Left lung (tissue), 10 donors: ENCODE data around the gene FUT8. TPM values are rescaled to one million over a fixed set of nuclear protein-coding genes. Genes with fewer than 3 reads are reported as not detected.

ENCODE experiments used
- ATAC-seq: fragments of 200-7000 bp; cut with Tn5 transposase; one replicate; pipeline ENCODE4 v1.9.1; 2020; ENCODE audit warnings: moderate library complexity
- DNase-seq, 4 donors: peaks; one replicate each; pipeline ENCODE4 v3.0.0-alpha.2; 2013 to 2020
- H3K27ac ChIP-seq, 2 donors: fragments of 200-600 bp; sonication (generic) in 1 of 2; one replicate each; pipeline versions ENCODE4 v1.5.0 to v1.8.0; 2020 to 2021
- H3K27me3 ChIP-seq, 2 donors: fragments of 200-600 bp; sonication (generic) in 1 of 2; one replicate each; pipeline versions ENCODE4 v1.5.0 to v1.8.0; 2020 to 2021
- H3K36me3 ChIP-seq, 2 donors: fragments of 200-600 bp; sonication (generic) in 1 of 2; one replicate each; pipeline versions ENCODE4 v1.5.0 to v1.8.0; 2020 to 2021
- H3K4me1 ChIP-seq, 2 donors: fragments of 200-600 bp; one replicate each; pipeline ENCODE4 v1.8.0; 2021
- H3K4me3 ChIP-seq, 2 donors: fragments of 200-600 bp; sonication (generic) in 1 of 2; one replicate each; pipeline versions ENCODE4 v1.5.0 to v1.8.0; 2020 to 2021; ENCODE audit warnings: mild to moderate bottlenecking in 1 of 2
- H3K9me3 ChIP-seq, 2 donors: fragments of 200-600 bp; sonication (generic) in 1 of 2; one replicate each; pipeline versions ENCODE4 v1.5.0 to v1.8.0; 2020 to 2021
- CTCF ChIP-seq, 2 donors: fragments of 200-600 bp; sonication (generic) in 1 of 2; IDR thresholded peaks; one replicate each; pipeline versions ENCODE4 v1.5.0 to v1.8.0; 2021; ENCODE audit warnings: antibody characterized with exemption in 2 of 2
- intact Hi-C, 2 donors: fragments of 100-400 bp; cut with DNase I; formaldehyde crosslinking; loops; one replicate each; pipeline versions ENCODE4 v1.11.2 to v1.14.2; 2022
- polyA plus RNA-seq, 6 donors: library from polyadenylated mRNA; unstranded; fragments of 120-200 nt; gene quantifications; one replicate each; pipeline ENCODE4 v1.2.1, GENCODE V29; 2013; ENCODE audit not compliant: insufficient read length in 6 of 6
- total RNA-seq, 2 donors: library from RNA; stranded (reverse); fragmentation: NEBNext Ultra II Directional; extraction: Animal tissue kit (Norgen Biotek cat#: 25700); gene quantifications; one replicate each; pipeline ENCODE4 v1.2.1, GENCODE V29; 2021
- donor health status: DM: no; HTN: yes; CAD: no.
- donor health status: DM: no; HTN: no; CAD: no.

Gene FUT8
- total and polyA plus RNA-seq, 8 donors: 28.7 to 41.1 (median 33.9) TPM

- ATAC-seq: no peak
- intact Hi-C loops: no loop called here
- H3K9me3 ChIP-seq: no peaks in the 10 kb centered on the region
These were observed 9.3 kb upstream of the FUT8 start for GRCh38 chr14:65403231-65403630.

GRCh38 chr14:65408113-65408512, 4.4 kb upstream of the FUT8 start:
- peaks cover 5 to 7% of the 10 kb centered on the region in 2 donors for H3K4me1 ChIP-seq
- H3K4me3 ChIP-seq: no peak overlapping the region
- H3K27ac ChIP-seq: peak overlapping the region in 1 of 2 donors; percentile 20
- H3K9me3 ChIP-seq: no peaks in the 10 kb centered on the region
- no peak for TF ChIP-seq CTCF (IDR thresholded peaks at IDR 0.05)
- no peaks in the 10 kb centered on the region for H3K36me3 ChIP-seq
- ATAC-seq (no peak), DNase-seq (no peak)
- intact Hi-C loops: no loop called here
- no peaks in the 10 kb centered on the region for H3K27me3 ChIP-seq

More at GRCh38 chr14:65403231-65403630, 9.3 kb upstream of the FUT8 start:
- no peak overlapping the region for H3K27ac ChIP-seq
- no peaks in the 10 kb centered on the region for H3K4me1 ChIP-seq
- H3K4me3 ChIP-seq: no peak overlapping the region
- DNase-seq: no peak
- no peaks in the 10 kb centered on the region for H3K36me3 ChIP-seq
- no peaks in the 10 kb centered on the region for H3K27me3 ChIP-seq
- no peak for TF ChIP-seq CTCF (IDR thresholded peaks at IDR 0.05)

GRCh38 chr14:65410640-65411039, 1.9 kb upstream of the FUT8 start:
- intact Hi-C loops: loop anchor here in 1 of 2 donors (10.0 kb wide), 2 partner anchors 186 to 414 kb away; no protein-coding TSS in a partner anchor

GRCh38 chr14:65411656-65412031, 886 bp upstream of the FUT8 start:
- H3K27ac ChIP-seq: peak overlapping the region; percentile 94 to 96

More at GRCh38 chr14:65410640-65411039, 1.9 kb upstream of the FUT8 start:
- DNase-seq (no peak), ATAC-seq (no peak)
- Histone ChIP-seq H3K27ac (peak overlapping the region in 1 of 2 donors; percentile 94), H3K27me3 (no peaks in the 10 kb centered on the region), H3K4me1 (peaks cover 5 to 26% of the 10 kb centered on the region in 2 donors), H3K4me3 (no peak overlapping the region), H3K9me3 (no peaks in the 10 kb centered on the region), H3K36me3 (no peaks in the 10 kb centered on the region)
- TF ChIP-seq CTCF (IDR thresholded peaks at IDR 0.05): no peak

More at GRCh38 chr14:65411656-65412031, 886 bp upstream of the FUT8 start:
- no peaks in the 10 kb centered on the region for H3K27me3 ChIP-seq
- peak; percentile 86 to 96 (median 94) for DNase-seq
- intact Hi-C loops: loop anchor here in 1 of 2 donors (10.0 kb wide), 2 partner anchors 187 to 413 kb away; no protein-coding TSS in a partner anchor
- ATAC-seq: peak; percentile 87
- H3K4me3 ChIP-seq: peak overlapping the region; percentile 86
- TF ChIP-seq CTCF (IDR thresholded peaks at IDR 0.05): no peak
- no peaks in the 10 kb centered on the region for H3K9me3 ChIP-seq
- no peaks in the 10 kb centered on the region for H3K36me3 ChIP-seq
- H3K4me1 ChIP-seq: peaks cover 5 to 26% of the 10 kb centered on the region in 2 donors
